Measurements from ENCODE around the gene NSUN7. TPM values are rescaled to one million over a fixed set of nuclear protein-coding genes. Genes with fewer than 3 reads are reported as not detected.

Gene NSUN7
- polyA plus RNA-seq, 4 donors, result 11.2 to 19.7 (median 13.7) TPM

DNA sequence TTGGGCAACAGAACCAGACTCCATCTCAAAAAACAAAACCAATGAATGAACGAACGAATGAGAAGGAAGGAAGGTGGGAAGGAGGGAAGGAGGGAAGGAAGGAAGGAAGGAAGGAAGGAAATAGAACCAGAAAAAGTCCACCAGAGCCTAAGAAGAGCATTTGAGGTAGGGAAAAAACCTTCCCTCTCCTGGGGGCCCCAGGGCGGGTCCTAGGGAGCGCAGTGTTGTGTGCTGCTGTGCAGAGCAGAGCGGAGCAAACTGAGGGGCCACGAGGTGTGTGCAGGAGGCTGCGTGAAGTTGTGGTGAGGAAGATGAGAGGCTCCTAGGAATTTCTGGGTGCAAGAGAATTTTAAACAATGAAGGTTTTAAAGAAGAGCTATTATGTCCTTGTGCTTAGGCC is 16.0 kb upstream of the NSUN7 start:
- DNase-seq (ENCODE audit: low read depth in 4 of 4, low spot score in 2 of 4), result no peak

- DNase-seq (ENCODE audit: low read depth in 4 of 4, low spot score in 2 of 4), result no peak
These were observed 15.3 kb upstream of the NSUN7 start for GRCh38 chr4:40734497-40734896.

DNA sequence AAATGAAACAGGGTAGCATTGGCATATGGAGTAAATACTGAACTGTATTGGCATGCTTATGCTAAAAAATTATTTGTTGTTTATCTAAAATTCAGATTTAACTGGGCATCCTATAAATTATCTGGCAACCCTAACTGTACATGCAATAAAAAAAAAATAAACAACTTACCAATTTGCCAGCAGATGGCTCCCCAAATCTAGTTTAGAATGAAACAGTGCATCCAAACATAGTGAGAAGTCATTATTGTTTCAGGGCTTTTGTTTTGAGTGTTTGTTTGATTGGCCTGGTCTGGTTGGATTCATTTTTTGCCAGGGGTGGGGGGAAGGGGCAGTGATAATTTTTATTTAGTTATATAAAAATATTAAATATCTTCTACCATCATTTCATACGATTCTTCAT is 12.8 kb upstream of the NSUN7 start:
- peak in 1 of 4 donors; percentile 36 for DNase-seq (ENCODE audit: low read depth in 4 of 4, low spot score in 2 of 4)

- no peak for DNase-seq (ENCODE audit: low read depth in 4 of 4, low spot score in 2 of 4)
These were observed 11.9 kb upstream of the NSUN7 start for GRCh38 chr4:40737879-40738278.

DNA sequence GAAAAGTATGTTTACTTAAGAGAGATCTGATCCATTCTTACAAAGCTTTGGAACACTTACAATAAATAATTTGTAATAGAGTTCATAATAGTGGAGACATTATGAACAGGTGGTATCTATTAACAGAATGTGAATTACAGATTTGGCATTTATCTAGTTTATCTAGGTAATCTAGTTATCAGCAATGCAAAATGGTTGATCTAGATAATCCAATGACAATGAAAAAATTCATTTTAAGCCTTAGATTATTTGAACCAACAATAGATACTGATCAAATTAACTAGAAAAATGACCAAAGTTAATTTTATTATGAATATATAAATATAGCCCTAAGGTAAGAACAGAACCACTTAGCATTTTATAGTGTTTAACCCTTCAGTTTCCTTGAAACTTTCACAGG is 10.4 kb upstream of the NSUN7 start:
- DNase-seq (ENCODE audit: low read depth in 4 of 4, low spot score in 2 of 4), result no peak

GRCh38 chr4:40744218-40744617 is 5.5 kb upstream of the NSUN7 start:
- DNase-seq (ENCODE audit: low read depth in 4 of 4, low spot score in 2 of 4), result no peak

GRCh38 chr4:40745285-40745984 is 4.3 kb upstream of the NSUN7 start:
- no peak for DNase-seq (ENCODE audit: low read depth in 4 of 4, low spot score in 2 of 4)

DNA sequence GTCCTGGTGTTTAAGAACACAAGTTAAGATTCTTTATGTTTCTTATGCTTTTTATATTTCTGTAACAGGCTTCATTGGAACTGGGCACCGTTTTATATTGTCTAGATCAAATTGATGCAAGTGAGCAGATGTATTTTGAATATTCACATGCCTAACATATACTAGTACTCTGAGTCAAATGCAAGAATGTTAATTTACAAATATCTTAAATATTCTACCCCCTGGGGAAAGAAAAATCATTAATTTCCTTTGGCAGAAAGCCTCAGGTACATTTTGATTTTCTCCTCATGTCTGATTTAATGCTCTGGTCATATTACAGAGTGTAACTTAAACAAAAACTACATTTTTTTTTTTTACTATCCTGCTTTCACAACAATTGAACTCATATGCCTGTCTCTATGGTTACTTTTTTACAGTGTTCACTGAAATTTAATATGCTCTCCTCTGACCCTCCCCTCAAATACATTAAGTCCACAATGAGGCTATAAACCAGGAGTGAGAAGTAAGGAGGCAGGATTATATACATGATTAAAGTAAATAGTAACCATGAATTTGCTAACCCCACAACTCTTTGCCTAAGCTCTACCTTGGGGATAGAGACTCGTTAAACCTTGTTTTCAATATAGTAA is 2.4 kb upstream of the NSUN7 start:
- no peak for DNase-seq (ENCODE audit: low read depth in 4 of 4, low spot score in 2 of 4)

GRCh38 chr4:40750461-40751258 is 905 bp downstream of the NSUN7 start:
- peak in 2 of 4 donors; percentile 37 to 48 for DNase-seq (ENCODE audit: low read depth in 4 of 4, low spot score in 2 of 4)

GRCh38 chr4:40755616-40756015 is 5.9 kb downstream of the NSUN7 start:
- DNase-seq (ENCODE audit: low read depth in 4 of 4, low spot score in 2 of 4), result no peak

DNA sequence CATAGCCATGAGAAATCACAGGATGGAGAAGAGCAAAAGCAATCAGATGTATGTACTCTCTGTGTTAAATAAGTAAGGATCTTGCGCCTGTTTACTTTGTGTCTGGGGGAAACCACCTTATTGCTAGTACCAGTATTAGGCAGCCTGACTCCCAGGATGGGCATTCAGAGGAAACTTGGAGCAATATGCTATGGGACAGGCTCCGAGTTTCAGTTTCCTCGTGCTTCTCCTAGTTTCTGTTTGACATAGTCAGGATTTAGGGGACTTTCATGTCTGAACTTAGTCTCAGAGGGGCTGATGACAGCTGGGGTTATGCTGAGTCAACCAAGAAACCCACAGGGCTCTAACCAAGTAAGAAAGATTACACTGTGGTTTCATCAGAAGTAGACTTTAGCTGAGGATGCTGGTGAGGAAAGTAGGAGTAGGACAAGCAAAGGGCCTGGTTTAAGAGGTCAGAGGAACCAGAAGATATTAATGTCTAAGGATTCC is 13.5 kb downstream of the NSUN7 start:
- DNase-seq (ENCODE audit: low read depth in 4 of 4, low spot score in 2 of 4), result no peak

DNA sequence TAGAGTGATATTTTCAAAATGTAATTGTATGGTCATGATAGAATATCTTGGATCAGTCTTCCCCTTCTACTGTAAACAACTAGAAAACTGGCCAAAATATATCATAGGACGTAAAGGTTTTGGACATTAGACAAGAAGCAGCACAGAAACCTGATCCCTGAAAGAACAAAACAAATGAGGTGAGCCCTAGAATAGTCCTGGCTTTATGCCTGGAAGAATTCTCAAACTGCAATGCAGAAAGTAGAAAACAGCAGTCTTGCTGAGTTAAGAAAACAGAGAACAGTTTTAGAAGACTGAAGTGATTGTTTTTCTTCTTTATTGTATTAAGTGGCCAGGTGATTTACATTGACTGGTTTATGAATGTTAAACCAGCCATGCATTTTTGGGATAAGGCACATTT is 19.5 kb downstream of the NSUN7 start:
- peak in 2 of 4 donors; percentile 31 to 34 for DNase-seq (ENCODE audit: low read depth in 4 of 4, low spot score in 2 of 4)

DNA sequence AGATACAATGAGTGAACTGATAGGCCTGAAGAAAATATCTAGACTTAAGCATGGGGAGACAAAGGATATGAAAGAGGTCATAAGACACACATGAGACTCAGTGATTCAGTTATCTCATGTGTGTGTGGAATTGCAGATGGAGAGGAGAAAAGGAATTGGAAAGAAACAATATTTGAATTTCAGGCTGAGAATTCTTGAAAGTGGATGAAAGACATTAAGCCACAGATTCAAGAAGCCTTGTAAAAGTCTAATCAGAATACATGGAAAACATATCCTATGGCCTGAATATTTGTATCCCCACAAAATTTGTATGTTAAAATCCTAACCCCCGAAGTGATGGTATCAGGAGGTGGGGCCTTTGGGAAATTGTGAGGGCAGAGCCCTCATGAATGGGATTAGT is 28.3 kb downstream of the NSUN7 start:
- no peak for DNase-seq (ENCODE audit: low read depth in 4 of 4, low spot score in 2 of 4)

- no peak for DNase-seq (ENCODE audit: low read depth in 4 of 4, low spot score in 2 of 4)
These were observed 33.1 kb downstream of the NSUN7 start for GRCh38 chr4:40782876-40783275.

GRCh38 chr4:40785727-40786126 is 36.0 kb downstream of the NSUN7 start:
- DNase-seq (ENCODE audit: low read depth in 4 of 4, low spot score in 2 of 4), result no peak

GRCh38 chr4:40788331-40788730 is 38.6 kb downstream of the NSUN7 start:
- DNase-seq (ENCODE audit: low read depth in 4 of 4, low spot score in 2 of 4), result no peak

- no peak for DNase-seq (ENCODE audit: low read depth in 4 of 4, low spot score in 2 of 4)
These were observed 39.3 kb downstream of the NSUN7 start for GRCh38 chr4:40789031-40789430.

DNA sequence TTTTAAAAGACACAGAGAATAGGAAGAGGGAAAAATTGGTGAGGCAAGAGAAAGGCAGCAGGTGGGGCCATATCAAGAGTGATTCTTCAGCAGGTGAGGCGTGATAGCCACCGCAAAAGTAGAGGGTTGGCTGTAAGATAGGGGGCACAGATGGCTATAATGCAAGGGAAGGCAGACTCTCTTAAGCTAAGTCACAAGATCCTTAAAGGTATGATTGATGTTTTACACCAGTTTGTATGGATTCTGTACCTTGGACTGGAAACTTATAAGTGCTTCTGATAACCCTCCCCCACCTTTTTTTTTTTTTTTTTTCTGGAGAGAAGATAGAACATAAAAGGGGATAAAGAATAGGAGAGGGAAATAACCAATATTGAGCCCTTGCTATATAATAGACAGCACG is 40.0 kb downstream of the NSUN7 start:
- DNase-seq (ENCODE audit: low read depth in 4 of 4, low spot score in 2 of 4), result no peak

DNA sequence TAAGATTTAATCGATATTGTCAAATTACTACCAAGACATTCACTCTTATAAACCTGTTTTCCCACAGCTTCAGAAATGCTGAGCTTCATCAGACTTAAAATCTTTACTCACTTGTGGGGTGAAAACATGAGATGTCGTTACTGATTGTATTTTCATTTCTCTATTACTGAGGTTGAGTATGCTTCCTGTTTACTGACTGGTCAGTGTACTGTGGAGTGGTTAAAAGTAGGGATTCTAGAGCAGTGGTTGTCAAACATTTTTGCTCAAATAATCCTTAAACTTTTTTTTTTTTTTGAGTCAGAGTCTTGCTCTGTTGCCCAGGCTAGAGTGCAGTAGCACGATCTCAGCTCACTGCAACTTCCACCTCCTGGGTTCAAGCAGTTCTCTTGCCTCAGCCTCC is 50.3 kb downstream of the NSUN7 start:
- no peak for DNase-seq (ENCODE audit: low read depth in 4 of 4, low spot score in 2 of 4)

- DNase-seq (ENCODE audit: low read depth in 4 of 4, low spot score in 2 of 4), result no peak
These were observed 54.8 kb downstream of the NSUN7 start for GRCh38 chr4:40804598-40804997.

DNA sequence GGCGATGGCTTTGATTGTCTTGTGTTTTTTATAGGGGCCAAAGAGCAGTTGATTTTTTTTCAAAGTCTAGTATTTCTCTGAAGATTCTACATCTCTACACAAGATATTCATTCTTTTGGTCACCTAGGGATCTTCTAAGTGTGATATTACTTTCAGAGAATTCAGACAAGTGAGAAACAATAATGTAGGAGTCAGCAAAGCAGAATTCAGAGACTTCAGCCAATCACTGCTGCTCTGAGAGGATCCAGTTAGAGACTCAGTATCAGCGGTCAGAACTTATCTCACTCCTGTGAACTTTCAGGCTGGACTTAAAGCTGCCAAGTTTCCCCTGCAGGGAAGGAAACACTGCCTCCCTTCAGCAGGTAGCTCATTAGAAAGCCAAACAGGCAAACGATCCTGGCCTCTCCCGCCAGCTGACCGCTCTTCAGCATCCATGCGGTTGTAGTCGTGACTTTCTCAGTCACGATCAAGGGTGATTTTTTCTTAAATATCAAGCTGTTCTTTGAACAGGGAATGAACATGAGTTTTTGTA is 59.2 kb downstream of the NSUN7 start:
- no peak for DNase-seq (ENCODE audit: low read depth in 4 of 4, low spot score in 2 of 4)

Data from left renal cortex interstitium (tissue), 4 donors.